ENCODE data around the gene RFX2. TPM values are rescaled to one million over a fixed set of nuclear protein-coding genes. Genes with fewer than 3 reads are reported as not detected.

Gene RFX2
- total and polyA plus RNA-seq, 2 donors from 2014 or later: 4.6 to 12.6 TPM

DNA sequence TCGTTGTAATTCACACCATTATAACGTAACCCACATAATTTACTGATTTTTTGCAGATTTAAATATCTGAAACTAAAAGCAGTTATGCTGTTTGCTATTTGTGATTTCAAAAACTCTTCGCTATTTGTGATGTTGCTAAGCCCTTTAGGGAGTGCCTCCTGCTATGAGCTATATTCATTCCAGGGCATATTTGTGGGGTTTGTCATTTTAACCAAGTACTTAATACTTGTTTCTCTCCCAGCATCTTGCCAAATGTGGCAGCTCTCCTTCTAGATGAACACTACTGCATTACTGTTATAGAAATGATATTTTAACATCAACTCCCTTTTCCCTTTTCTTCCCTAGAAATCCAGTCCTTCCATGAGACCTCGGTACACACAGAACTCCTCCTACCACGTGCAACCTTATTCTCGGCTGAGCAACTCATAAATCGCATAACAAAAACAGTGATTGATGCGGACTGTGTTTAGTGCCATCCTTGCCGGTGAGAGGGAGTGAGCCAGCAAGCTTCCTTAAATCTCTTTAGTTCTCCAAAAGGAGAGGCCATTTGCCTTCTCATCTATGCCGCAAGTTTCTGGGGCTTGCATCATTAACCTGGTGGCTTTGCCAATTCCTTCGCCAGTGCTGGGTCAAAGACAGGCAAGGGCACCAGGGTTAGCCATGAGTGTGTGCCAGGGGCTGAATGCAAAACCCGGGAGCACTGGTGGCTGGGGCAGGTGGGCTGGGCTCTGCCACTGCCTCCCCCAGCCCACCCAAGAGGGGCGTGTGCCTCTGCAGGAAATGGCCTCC lies 33.4 kb downstream of the RFX2 start:
- FAIRE-seq: no peak
- Histone ChIP-seq H3K4me3 (ENCODE audit: low read length in 3 of 3) (no peak overlapping the region), H3K9me3 (ENCODE audit: control insufficient read depth in 2 of 3, insufficient read depth in 1 of 3, low read length in 3 of 3) (no peaks in the 10 kb centered on the region), H3K27me3 (ENCODE audit: control insufficient read depth, insufficient read depth, low read length) (no peaks in the 10 kb centered on the region), H3K4me1 (ENCODE audit: control insufficient read depth in 2 of 3, insufficient read depth in 2 of 3, low read depth in 1 of 3, low read length in 3 of 3) (no peaks in the 10 kb centered on the region), H3K36me3 (ENCODE audit: control insufficient read depth in 2 of 3, insufficient read depth in 3 of 3, low read length in 3 of 3) (no peaks in the 10 kb centered on the region), H3K27ac (ENCODE audit: low read depth in 2 of 2, low read length in 2 of 2) (no peak overlapping the region), H3K9ac (ENCODE audit: low read length in 3 of 3) (no peak overlapping the region)
- DNase-seq: peak in 1 of 5 donors; percentile 34
- TF ChIP-seq, protein P1, sequence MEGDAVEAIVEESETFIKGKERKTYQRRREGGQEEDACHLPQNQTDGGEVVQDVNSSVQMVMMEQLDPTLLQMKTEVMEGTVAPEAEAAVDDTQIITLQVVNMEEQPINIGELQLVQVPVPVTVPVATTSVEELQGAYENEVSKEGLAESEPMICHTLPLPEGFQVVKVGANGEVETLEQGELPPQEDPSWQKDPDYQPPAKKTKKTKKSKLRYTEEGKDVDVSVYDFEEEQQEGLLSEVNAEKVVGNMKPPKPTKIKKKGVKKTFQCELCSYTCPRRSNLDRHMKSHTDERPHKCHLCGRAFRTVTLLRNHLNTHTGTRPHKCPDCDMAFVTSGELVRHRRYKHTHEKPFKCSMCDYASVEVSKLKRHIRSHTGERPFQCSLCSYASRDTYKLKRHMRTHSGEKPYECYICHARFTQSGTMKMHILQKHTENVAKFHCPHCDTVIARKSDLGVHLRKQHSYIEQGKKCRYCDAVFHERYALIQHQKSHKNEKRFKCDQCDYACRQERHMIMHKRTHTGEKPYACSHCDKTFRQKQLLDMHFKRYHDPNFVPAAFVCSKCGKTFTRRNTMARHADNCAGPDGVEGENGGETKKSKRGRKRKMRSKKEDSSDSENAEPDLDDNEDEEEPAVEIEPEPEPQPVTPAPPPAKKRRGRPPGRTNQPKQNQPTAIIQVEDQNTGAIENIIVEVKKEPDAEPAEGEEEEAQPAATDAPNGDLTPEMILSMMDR (IDR thresholded peaks at IDR 0.05; ENCODE audit: borderline replicate concordance, extremely low read depth, insufficient read depth): no peak
- intact Hi-C loops (cut with DNase I): no loop called here

DNA sequence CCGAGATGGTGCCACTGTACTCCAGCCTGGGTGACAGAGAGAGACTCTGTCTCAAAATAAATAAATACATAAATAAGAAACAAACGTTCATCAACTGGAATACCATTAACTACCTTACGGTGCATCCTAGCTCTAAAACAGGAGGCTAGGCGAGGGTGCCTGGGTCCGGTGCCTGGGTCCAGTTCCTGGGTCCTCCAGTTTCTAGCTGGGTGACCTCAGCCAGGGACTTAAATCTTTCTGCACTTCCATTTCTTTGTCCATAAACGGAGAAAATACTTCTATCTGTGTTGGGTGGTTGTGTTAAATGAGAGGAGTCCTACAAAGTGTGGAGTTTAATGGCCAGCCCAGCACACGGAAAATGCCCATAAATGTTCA lies 34.0 kb downstream of the RFX2 start:
- FAIRE-seq (no peak), DNase-seq (no peak)
- no peaks in the 10 kb centered on the region for H3K27me3 ChIP-seq (ENCODE audit: control insufficient read depth, insufficient read depth, low read length)
- H3K4me1 ChIP-seq (ENCODE audit: control insufficient read depth in 2 of 3, insufficient read depth in 2 of 3, low read depth in 1 of 3, low read length in 3 of 3): no peaks in the 10 kb centered on the region
- no peaks in the 10 kb centered on the region for H3K9me3 ChIP-seq (ENCODE audit: control insufficient read depth in 2 of 3, insufficient read depth in 1 of 3, low read length in 3 of 3)
- H3K36me3 ChIP-seq (ENCODE audit: control insufficient read depth in 2 of 3, insufficient read depth in 3 of 3, low read length in 3 of 3): no peaks in the 10 kb centered on the region
- no peak overlapping the region for H3K9ac ChIP-seq (ENCODE audit: low read length in 3 of 3)
- no peak overlapping the region for H3K27ac ChIP-seq (ENCODE audit: low read depth in 2 of 2, low read length in 2 of 2)
- no peak overlapping the region for H3K4me3 ChIP-seq (ENCODE audit: low read length in 3 of 3)
- intact Hi-C loops (cut with DNase I): no loop called here
- TF ChIP-seq, protein P1 (IDR thresholded peaks at IDR 0.05; ENCODE audit: borderline replicate concordance, extremely low read depth, insufficient read depth): no peak

DNA sequence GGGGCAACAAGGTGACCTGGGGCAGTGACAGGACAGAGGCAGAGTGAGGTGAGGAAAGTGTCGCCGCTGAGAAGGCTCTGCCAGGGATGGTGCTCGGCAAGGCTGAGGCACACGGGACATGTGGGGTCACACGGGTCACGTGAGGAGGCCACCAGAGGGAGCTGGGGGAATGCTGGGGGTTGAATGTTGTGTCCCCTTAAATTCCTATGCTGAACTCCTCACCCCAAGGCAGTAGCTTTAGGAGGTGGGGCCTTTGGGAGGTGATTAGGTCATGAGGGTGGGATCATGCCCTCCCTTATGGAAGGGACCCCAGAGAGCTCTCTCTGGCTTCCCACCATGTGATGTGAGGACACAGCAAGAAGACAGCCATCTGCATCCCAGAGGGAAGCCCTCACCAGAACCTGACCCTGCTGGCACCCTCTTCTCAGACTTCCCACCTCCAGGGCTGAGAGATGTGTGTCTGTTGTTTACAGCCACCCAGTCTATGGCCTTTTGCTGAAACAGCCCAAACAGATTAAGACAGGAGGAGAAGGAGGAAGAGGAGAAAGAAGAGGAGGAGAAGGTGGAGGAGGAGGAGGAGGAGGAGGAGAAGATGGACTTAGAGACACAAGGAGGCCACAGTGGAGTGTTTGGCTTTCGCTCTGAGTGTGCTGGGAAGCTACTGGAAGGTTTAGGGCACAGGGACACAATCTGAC lies 35.4 kb downstream of the RFX2 start:
- no peak overlapping the region for H3K27ac ChIP-seq (ENCODE audit: low read depth in 2 of 2, low read length in 2 of 2)
- FAIRE-seq: no peak
- no peak for DNase-seq

More for the DNA sequence above, 35.4 kb downstream of the RFX2 start:
- Histone ChIP-seq H3K9me3 (ENCODE audit: control insufficient read depth in 2 of 3, insufficient read depth in 1 of 3, low read length in 3 of 3) (no peaks in the 10 kb centered on the region), H3K9ac (ENCODE audit: low read length in 3 of 3) (no peak overlapping the region), H3K4me1 (ENCODE audit: control insufficient read depth in 2 of 3, insufficient read depth in 2 of 3, low read depth in 1 of 3, low read length in 3 of 3) (no peaks in the 10 kb centered on the region), H3K36me3 (ENCODE audit: control insufficient read depth in 2 of 3, insufficient read depth in 3 of 3, low read length in 3 of 3) (no peaks in the 10 kb centered on the region), H3K4me3 (ENCODE audit: low read length in 3 of 3) (no peak overlapping the region), H3K27me3 (ENCODE audit: control insufficient read depth, insufficient read depth, low read length) (no peaks in the 10 kb centered on the region)
- intact Hi-C loops (cut with DNase I): no loop called here
- TF ChIP-seq, protein P1 (IDR thresholded peaks at IDR 0.05; ENCODE audit: borderline replicate concordance, extremely low read depth, insufficient read depth): no peak

Measured in kidney (tissue), 14 donors.